ENCODE data around the gene CEACAM16.

The CEACAM16 gene

GRCh38 chr19:44725251-44725650 is 26.3 kb downstream of the CEACAM16 start:
- DNase-seq (ENCODE audit: low read depth): no peak

GRCh38 chr19:44725684-44726083 is 26.7 kb downstream of the CEACAM16 start:
- no peak for DNase-seq (ENCODE audit: low read depth)

- DNase-seq (ENCODE audit: low read depth): no peak
Measured at GRCh38 chr19:44726465-44726864, 27.5 kb downstream of the CEACAM16 start.

GRCh38 chr19:44728178-44728577 is 29.2 kb downstream of the CEACAM16 start:
- DNase-seq (ENCODE audit: low read depth): no peak

- no peak for DNase-seq (ENCODE audit: low read depth)
Measured at GRCh38 chr19:44729516-44730033, 30.6 kb downstream of the CEACAM16 start.

GRCh38 chr19:44731081-44731480 is 32.1 kb downstream of the CEACAM16 start:
- no peak for DNase-seq (ENCODE audit: low read depth)

GRCh38 chr19:44731622-44732021 is 32.7 kb downstream of the CEACAM16 start:
- no peak for DNase-seq (ENCODE audit: low read depth)

- DNase-seq (ENCODE audit: low read depth): no peak
Measured at GRCh38 chr19:44732235-44733014, 33.5 kb downstream of the CEACAM16 start.

- no peak for DNase-seq (ENCODE audit: low read depth)
Measured at GRCh38 chr19:44734357-44734756, 35.4 kb downstream of the CEACAM16 start.

GRCh38 chr19:44735011-44735410 is 36.1 kb downstream of the CEACAM16 start:
- no peak for DNase-seq (ENCODE audit: low read depth)

GRCh38 chr19:44737238-44738071 is 38.5 kb downstream of the CEACAM16 start:
- no peak for DNase-seq (ENCODE audit: low read depth)

- DNase-seq (ENCODE audit: low read depth): no peak
Measured at GRCh38 chr19:44738136-44738535, 39.2 kb downstream of the CEACAM16 start.

GRCh38 chr19:44738603-44739558 is 39.9 kb downstream of the CEACAM16 start:
- DNase-seq (ENCODE audit: low read depth): no peak

- no peak for DNase-seq (ENCODE audit: low read depth)
Measured at GRCh38 chr19:44740351-44740824, 41.4 kb downstream of the CEACAM16 start.

- no peak for DNase-seq (ENCODE audit: low read depth)
Measured at GRCh38 chr19:44741258-44741731, 42.3 kb downstream of the CEACAM16 start.

- no peak for DNase-seq (ENCODE audit: low read depth)
Measured at GRCh38 chr19:44741841-44742329, 42.9 kb downstream of the CEACAM16 start.

GRCh38 chr19:44742330-44743061 is 43.5 kb downstream of the CEACAM16 start:
- DNase-seq (ENCODE audit: low read depth): no peak

- DNase-seq (ENCODE audit: low read depth): no peak
Measured at GRCh38 chr19:44744871-44745332, 46.0 kb downstream of the CEACAM16 start.

GRCh38 chr19:44745341-44745831 is 46.4 kb downstream of the CEACAM16 start:
- no peak for DNase-seq (ENCODE audit: low read depth)

GRCh38 chr19:44745887-44746600 is 47.1 kb downstream of the CEACAM16 start:
- no peak for DNase-seq (ENCODE audit: low read depth)

All from activated T-cell treated with anti-CD3 and anti-CD28 coated beads for 48 hours (primary cell).